GM10266 (cell line): ENCODE data around the gene NMS.

Experiments used
- DNase-seq: peaks from one replicate; pipeline ENCODE4 v3.0.0; 2012; ENCODE audit errors: extremely low spot score
- CTCF ChIP-seq: IDR thresholded peaks from 2 replicates; pipeline ENCODE4 v1.5.1; 2012; ENCODE audit warnings: mild to moderate bottlenecking, low read depth; ENCODE audit not compliant: control insufficient read depth, insufficient read depth; ENCODE audit errors: missing control alignments

The NMS gene

GRCh38 chr2:100426384-100426720 lies 43.9 kb upstream of the NMS start:
- no peak for TF ChIP-seq CTCF
- DNase-seq, result no peak

GRCh38 chr2:100427111-100427510 lies 43.2 kb upstream of the NMS start:
- no peak for TF ChIP-seq CTCF
- no peak for DNase-seq

GRCh38 chr2:100427627-100428258 lies 42.5 kb upstream of the NMS start:
- DNase-seq, result peak; percentile 75

GRCh38 chr2:100429726-100430125 lies 40.6 kb upstream of the NMS start:
- DNase-seq, result no peak
- TF ChIP-seq CTCF, result no peak

More at GRCh38 chr2:100427627-100428258, 42.5 kb upstream of the NMS start:
- peak; percentile 52 for TF ChIP-seq CTCF

GRCh38 chr2:100437751-100438150 lies 32.5 kb upstream of the NMS start:
- no peak for TF ChIP-seq CTCF
- DNase-seq, result no peak

- no peak for TF ChIP-seq CTCF
- DNase-seq, result no peak
Observed at GRCh38 chr2:100446696-100447095, 23.6 kb upstream of the NMS start.

GRCh38 chr2:100451092-100451491 lies 19.2 kb upstream of the NMS start:
- DNase-seq, result no peak

More at GRCh38 chr2:100451092-100451491, 19.2 kb upstream of the NMS start:
- TF ChIP-seq CTCF, result no peak
